GM12873 (cell line): Measurements from ENCODE around the gene CCSAP.

Experiments
- TF ChIP-seq, protein P1 (sequence below): IDR thresholded peaks from 2 replicates; pipeline ENCODE4 v1.5.1; 2012; ENCODE audit warnings: low read depth, mild to moderate bottlenecking, moderate library complexity, low read length, control low read depth; ENCODE audit not compliant: insufficient read depth; ENCODE audit errors: missing control alignments

CCSAP gene

DNA sequence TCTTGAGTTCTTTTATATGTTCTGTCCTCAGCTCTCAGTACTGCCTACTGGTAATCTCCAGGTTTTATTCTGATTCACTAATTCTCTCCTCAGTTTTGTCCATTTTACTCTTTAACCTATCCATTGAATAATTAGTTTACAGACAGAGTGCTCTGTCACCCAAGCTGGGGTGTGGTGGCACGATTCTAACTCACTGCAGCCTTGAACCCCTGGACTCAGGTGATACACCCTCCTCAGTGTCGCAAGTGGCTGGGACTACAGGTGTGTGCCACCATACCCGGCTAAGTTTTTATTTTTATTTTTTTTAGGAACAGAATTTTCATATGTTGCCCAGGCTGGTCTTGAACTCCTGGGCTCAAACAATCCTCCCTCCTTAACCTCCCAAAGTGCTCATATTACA is 58.0 kb downstream of the CCSAP start:
- TF ChIP-seq, protein P1, sequence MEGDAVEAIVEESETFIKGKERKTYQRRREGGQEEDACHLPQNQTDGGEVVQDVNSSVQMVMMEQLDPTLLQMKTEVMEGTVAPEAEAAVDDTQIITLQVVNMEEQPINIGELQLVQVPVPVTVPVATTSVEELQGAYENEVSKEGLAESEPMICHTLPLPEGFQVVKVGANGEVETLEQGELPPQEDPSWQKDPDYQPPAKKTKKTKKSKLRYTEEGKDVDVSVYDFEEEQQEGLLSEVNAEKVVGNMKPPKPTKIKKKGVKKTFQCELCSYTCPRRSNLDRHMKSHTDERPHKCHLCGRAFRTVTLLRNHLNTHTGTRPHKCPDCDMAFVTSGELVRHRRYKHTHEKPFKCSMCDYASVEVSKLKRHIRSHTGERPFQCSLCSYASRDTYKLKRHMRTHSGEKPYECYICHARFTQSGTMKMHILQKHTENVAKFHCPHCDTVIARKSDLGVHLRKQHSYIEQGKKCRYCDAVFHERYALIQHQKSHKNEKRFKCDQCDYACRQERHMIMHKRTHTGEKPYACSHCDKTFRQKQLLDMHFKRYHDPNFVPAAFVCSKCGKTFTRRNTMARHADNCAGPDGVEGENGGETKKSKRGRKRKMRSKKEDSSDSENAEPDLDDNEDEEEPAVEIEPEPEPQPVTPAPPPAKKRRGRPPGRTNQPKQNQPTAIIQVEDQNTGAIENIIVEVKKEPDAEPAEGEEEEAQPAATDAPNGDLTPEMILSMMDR = no peak

DNA sequence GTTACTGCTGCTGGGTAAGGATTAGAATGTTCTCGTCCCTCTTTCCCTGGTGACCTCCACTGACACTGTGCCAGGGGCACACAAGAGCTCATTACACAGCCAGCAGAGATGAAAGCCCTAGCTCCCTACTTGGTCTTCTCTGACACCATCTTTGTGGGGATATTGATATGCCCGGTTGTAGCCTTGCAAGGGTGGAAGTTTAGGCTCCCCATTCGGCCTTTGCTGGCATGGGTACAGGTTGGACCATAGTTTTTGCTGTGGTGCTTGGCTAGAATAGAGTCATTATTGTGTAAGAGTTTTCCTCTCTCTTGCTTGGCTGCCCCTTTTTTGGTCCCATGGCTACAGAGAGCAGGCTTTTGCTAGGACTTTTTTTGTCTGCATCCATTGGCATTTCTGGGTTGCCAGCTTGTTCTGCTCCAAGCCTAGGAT is 59.6 kb downstream of the CCSAP start:
- TF ChIP-seq, protein P1 = no peak

DNA sequence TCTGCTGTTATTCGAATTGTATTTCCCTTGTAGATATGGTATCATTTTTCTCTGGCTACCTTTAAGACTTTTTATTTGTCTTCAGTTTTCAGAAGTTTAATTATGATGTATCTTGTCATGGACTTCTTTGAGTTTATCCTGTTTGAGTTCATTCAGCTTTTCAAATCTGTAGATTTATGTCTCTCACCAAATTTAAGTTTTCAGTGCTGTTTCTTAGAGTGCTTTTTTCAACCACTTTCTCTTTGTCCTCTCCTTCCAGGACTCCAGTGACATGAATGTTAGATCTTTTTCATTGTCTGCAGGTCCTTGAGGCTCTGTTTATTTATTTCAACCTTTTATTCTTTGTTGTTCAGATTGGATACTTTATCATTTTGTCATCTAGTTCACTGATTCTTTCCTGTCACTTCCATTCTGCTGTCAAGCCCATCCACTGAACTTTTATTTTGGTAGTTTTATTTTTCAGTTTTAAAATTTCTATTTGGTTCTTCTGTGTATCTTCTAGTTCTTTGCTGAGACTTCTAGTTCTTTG is 60.5 kb downstream of the CCSAP start:
- TF ChIP-seq, protein P1 = no peak

DNA sequence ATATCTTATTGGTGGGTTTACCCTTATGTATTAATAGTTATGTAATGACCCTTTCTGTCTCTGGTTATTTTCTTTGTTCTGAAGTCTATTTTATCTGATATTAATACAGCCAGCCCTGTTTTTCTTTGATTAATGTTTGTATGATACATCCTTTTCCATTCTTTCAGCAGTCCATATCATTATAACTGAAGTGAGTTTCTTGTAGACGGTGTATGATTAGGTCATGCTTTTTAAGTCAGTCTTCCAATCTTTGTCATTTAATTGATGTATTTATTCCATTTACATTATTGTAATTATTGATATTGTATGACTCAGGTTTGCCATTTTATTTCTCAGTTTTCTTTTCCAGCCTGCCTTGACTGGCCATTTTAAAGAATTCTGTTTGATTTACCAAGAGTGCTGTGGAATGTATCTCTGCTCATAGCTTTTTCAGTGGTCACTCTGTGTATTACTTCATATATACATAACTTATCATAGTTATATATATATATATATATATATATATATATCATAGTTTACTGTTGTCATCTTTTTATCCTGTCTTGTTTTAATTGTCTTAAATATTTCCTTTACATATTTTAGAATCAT is 61.4 kb downstream of the CCSAP start:
- TF ChIP-seq, protein P1 = no peak

DNA sequence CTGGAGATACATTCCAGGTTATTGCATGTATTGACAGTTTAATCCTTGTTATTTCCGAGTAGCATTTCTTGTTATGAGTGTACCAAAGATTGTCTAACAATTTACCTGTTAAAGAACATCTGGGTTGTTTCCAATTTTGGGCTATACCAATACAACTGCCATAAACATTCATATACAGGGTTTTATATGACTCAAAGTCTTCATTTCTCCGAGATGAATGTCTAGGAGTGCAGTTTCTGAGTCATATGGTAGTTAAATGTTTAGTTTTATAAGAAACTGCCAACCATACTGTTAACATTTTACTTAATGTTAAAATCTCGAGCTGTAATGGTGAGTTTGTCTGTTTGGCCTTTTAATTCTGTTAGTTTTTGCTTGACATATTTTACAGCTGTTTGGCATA is 61.9 kb downstream of the CCSAP start:
- TF ChIP-seq, protein P1 = no peak

DNA sequence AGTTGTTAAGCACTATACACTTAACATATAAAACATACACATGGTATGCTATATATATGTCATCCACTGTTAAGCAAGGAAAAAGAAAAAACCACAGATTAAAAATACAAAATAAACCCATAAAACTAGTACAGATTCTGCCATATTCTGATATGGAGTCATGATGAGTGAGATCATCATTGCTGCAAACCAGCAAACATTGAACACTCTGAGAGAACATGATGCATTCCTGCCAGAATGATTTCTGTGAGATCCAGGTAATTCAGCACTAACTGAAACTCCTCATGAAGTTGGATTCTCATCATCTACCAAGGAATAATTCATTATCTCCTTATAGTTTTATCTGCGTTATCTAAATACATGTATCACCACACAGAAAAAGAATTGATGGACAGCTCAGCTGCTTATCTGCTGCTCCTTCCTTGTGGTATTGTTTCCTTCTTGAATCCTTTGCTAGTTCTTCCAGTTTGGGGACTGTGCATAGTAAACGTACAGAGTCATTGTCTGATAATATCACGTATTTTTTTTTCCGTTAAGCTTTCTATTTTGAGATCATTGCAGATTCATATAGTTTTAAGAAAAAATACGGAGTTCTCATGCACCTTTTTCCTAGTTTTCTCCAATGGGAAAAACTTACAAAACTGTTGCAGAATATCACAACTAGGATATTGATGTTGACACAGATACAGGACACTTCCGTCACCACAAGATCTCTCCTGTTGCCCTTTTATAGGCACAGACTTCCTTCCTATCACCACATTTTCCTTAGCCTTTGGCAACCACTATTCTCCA is 62.6 kb downstream of the CCSAP start:
- TF ChIP-seq, protein P1 = no peak

DNA sequence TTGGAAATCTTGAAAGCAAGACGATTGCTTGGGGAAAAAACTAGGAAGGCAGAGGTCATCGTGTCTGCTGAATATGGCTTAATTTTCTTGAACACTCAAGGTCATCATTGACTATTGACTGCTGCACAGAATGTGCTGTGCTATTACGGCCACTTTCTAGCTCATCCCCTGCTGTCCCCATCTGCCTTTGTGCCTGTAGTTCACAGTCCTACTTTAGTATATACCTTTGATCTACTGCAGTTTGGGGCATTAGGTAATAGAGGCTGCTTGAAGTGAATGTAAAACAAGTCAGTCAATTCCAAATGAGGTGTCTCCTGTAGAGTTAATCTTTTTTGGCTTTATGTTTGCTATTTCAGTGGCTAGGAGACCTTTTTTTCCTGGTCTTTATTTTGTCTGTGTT is 63.6 kb downstream of the CCSAP start:
- TF ChIP-seq, protein P1 = no peak
